ENCODE measurements around the gene AHSA1. TPM values are rescaled to one million over a fixed set of nuclear protein-coding genes. Genes with fewer than 3 reads are reported as not detected.

The AHSA1 gene
- total and polyA plus RNA-seq, 2 of the 8 experiments (the other 6 are each of a cell fraction or from before 2014, with no cell fraction given): 155 to 221 TPM

DNA sequence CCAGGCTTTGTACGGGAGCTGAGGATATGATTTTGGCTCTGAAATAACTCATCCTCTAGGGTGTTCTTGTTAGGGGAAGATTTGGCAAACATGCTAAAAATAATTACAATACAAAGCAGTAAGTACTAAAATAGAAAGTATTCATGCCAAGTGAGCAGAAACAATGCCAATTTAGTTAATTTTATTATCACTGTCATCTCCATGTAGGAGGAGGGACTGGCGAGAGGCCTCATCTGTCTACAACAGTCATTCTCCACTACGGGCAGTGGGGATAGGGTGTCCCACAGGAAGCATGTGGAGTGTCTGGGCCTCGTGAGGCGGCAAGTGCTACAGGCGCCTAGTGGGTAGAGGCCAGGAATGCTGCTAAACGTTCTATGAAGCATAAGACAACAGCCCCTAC is 37.4 kb downstream of the AHSA1 start:
- H2AK5ac ChIP-seq (ENCODE audit: low read depth, low read length): no peak overlapping the region
- 88% methylated on average over 7 of the region's 7 CpGs; no CpG with 5 or more reads in 1 of the 2 experiments for WGBS, 2 experiments (ENCODE audit: extremely low coverage in 1 of 2, insufficient coverage in 1 of 2, insufficient read length in 1 of 2, insufficient replicate concordance in 2 of 2, low coverage in 1 of 2, low lambda C conversion rate in 2 of 2, missing lambda C conversion rate in 1 of 2)
- POLR2A ChIA-PET (ENCODE audit: partially characterized antibody): no interaction called here
- no peak for TF ChIP-seq CEBPB (IDR thresholded peaks at IDR 0.05; ENCODE audit: low read depth, low read length)
- TF ChIP-seq CBX8 (IDR thresholded peaks at IDR 0.05; ENCODE audit: borderline replicate concordance, low read depth, low read length): no peak
- TF ChIP-seq, protein P1, sequence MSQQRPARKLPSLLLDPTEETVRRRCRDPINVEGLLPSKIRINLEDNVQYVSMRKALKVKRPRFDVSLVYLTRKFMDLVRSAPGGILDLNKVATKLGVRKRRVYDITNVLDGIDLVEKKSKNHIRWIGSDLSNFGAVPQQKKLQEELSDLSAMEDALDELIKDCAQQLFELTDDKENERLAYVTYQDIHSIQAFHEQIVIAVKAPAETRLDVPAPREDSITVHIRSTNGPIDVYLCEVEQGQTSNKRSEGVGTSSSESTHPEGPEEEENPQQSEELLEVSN (IDR thresholded peaks at IDR 0.05): no peak
- TF ChIP-seq TAF7 (optimal IDR thresholded peaks at IDR 0.05; ENCODE audit: borderline replicate concordance, low read depth, low read length): no peak

More for the DNA sequence above, 37.4 kb downstream of the AHSA1 start:
- Histone ChIP-seq H2BK15ac (ENCODE audit: low read length) (no peak overlapping the region), H3K4me1 (replicated peaks in 1 of 4; ENCODE audit: control insufficient read depth in 3 of 4, insufficient read depth in 4 of 4, low read length in 3 of 4) (peaks cover 0 to 7% (median 3%) of the 10 kb centered on the region in 4 experiments; a peak in 4 of 7 replicates), H3K23me2 (ENCODE audit: low read depth, low read length) (peaks cover 14% of the 10 kb centered on the region; the same call in 1 of the 2 replicates), H3K79me1 (ENCODE audit: low read depth, low read length) (no peaks in the 10 kb centered on the region), H3K23ac (ENCODE audit: insufficient read length) (no peak overlapping the region), H4K5ac (ENCODE audit: insufficient read length, low read depth, low read length) (no peak overlapping the region), H3K9ac (replicated peaks in 1 of 4; ENCODE audit: extremely low read depth in 1 of 4, low read depth in 3 of 4, low read length in 3 of 4) (no peak overlapping the region), H2BK5ac (ENCODE audit: low read depth, low read length) (no peak overlapping the region), H3K4ac (replicated peaks; ENCODE audit: insufficient read length, low read depth, low read length) (no peak overlapping the region), H3K79me2 (ENCODE audit: control insufficient read depth in 1 of 2, insufficient read depth in 2 of 2, low read length in 2 of 2) (no peaks in the 10 kb centered on the region), H3K4me3 (ENCODE audit: extremely low read depth in 1 of 4, insufficient read depth in 2 of 4, low read depth in 3 of 4, low read length in 4 of 4) (no peak overlapping the region), H3K9me3 (ENCODE audit: insufficient read depth in 2 of 2, low read depth in 1 of 2, low read length in 1 of 2) (no peaks in the 10 kb centered on the region), H3K27ac (ENCODE audit: low read depth, low read length) (no peak overlapping the region), H3K56ac (replicated peaks; ENCODE audit: insufficient read length, low read depth, low read length) (no peak overlapping the region), H4K20me1 (replicated peaks in 1 of 2; ENCODE audit: control insufficient read depth in 1 of 2, insufficient read depth in 2 of 2, low read length in 2 of 2) (peaks cover 0 to 2% of the 10 kb centered on the region in 2 experiments), H2AFZ (ENCODE audit: low read length) (no peak overlapping the region), H4K8ac (ENCODE audit: extremely low read depth, insufficient read depth, low read length) (no peak overlapping the region), H3K36me3 (ENCODE audit: control insufficient read depth in 2 of 4, insufficient read depth in 4 of 4, low read length in 3 of 4) (no peaks in the 10 kb centered on the region; a peak in 1 of 8 replicates), H2BK20ac (ENCODE audit: low read length) (no peak overlapping the region), H3K14ac (ENCODE audit: insufficient read length) (no peak overlapping the region), H2BK120ac (replicated peaks; ENCODE audit: low read depth, low read length) (no peak overlapping the region), H3K27me3 (replicated peaks in 1 of 4; ENCODE audit: control insufficient read depth in 3 of 4, extremely low read depth in 1 of 4, insufficient read depth in 3 of 4, low read length in 3 of 4) (peaks cover 26 to 37% (median 35%) of the 10 kb centered on the region in 4 experiments), H3K18ac (ENCODE audit: extremely low read depth, low read length) (no peak overlapping the region), H4K91ac (replicated peaks; ENCODE audit: insufficient read length, low read length) (no peak overlapping the region), H3K4me2 (ENCODE audit: insufficient read depth in 1 of 2, low read depth in 2 of 2, low read length in 2 of 2) (no peak overlapping the region), H2BK12ac (ENCODE audit: low read depth, low read length) (no peak overlapping the region)
- CTCF ChIA-PET (ENCODE audit: partially characterized antibody): interaction anchor here (0.9 kb wide), 1 partner anchor 117 kb away, joined by 3 read pairs; no protein-coding TSS in a partner anchor
- DNase-seq (ENCODE audit: low read depth in 1 of 2, low spot score in 2 of 2) (no peak), FAIRE-seq (no peak)

All from H1 (cell line).